ENCODE data around the gene GNE. TPM values are rescaled to one million over a fixed set of nuclear protein-coding genes. Genes with fewer than 3 reads are reported as not detected.
A peak's percentile ranks its signal among the peaks of the same experiment; 100 is the strongest.
"Not testable (repeated sequence)": the region's sequence is repeated elsewhere in the genome, so short reads cannot be mapped to it uniquely, and the experiment has no call there.

GNE gene
- total RNA-seq = 10 to 100 TPM; 14.8 to 15.8 TPM

- DNase-seq = peak; percentile 98
- H3K36me3 Mint-ChIP-seq (ENCODE audit: low read depth) = peaks cover 3% of the 10 kb centered on the region
- POLR2A ChIA-PET = interaction anchor here (0.6 to 1.1 kb wide), 3 partner anchors 11 to 1131 kb away, joined by 3 to 4 read pairs (median 3); partner anchors contain the start of gene CLTA
- H3K27me3 Mint-ChIP-seq = no peaks in the 10 kb centered on the region
- H3K27ac Mint-ChIP-seq = peak within 1 kb of the TSS; percentile 97
- CTCF ChIA-PET = interaction anchor here (0.9 to 1.0 kb wide), 3 partner anchors 69 to 259 kb away, joined by 3 read pairs; no protein-coding TSS in a partner anchor
- H3K4me1 Mint-ChIP-seq = peaks cover 19% of the 10 kb centered on the region
- peak within 1 kb of the TSS; percentile 97 for H3K4me3 Mint-ChIP-seq
- no peaks in the 10 kb centered on the region for H3K9me3 Mint-ChIP-seq
Measured at GRCh38 chr9:36258208-36258995, at the start of gene GNE. Gene GNE, minus strand, starts transcription at chr9:36258448. Its CDS starts 9,093 bp downstream, at chr9:36249355.

- H3K4me3 Mint-ChIP-seq = no peak overlapping the region
- H3K4me1 Mint-ChIP-seq = peaks cover 13% of the 10 kb centered on the region
- ChIA-PET POLR2A (interaction anchor here (0.7 kb wide), 1 partner anchor 235 kb away, joined by 4 read pairs; no protein-coding TSS in a partner anchor), CTCF (interaction anchor here (0.6 to 1.1 kb wide), 5 partner anchors 10 to 1393 kb away, joined by 3 to 4 read pairs (median 3); no protein-coding TSS in a partner anchor)
- DNase-seq = no peak
- H3K9me3 Mint-ChIP-seq = no peaks in the 10 kb centered on the region
- H3K27me3 Mint-ChIP-seq = no peaks in the 10 kb centered on the region
- H3K27ac Mint-ChIP-seq = peak overlapping the region; percentile 56
- peaks cover 3% of the 10 kb centered on the region for H3K36me3 Mint-ChIP-seq (ENCODE audit: low read depth)
Measured at GRCh38 chr9:36306471-36307306, 48.4 kb upstream of the GNE start.

GRCh38 chr9:36304366-36304765 lies 46.1 kb upstream of the GNE start:
- DNase-seq; H3K4me3 Mint-ChIP-seq; H3K36me3 Mint-ChIP-seq (ENCODE audit: low read depth); H3K27me3 Mint-ChIP-seq; H3K9me3 Mint-ChIP-seq; H3K27ac Mint-ChIP-seq: not testable (repeated sequence)
- POLR2A ChIA-PET = interaction anchor here (0.6 kb wide), 1 partner anchor 45 kb away, joined by 5 read pairs; no protein-coding TSS in a partner anchor
- CTCF ChIA-PET = interaction anchor here (0.7 kb wide), 2 partner anchors 40 to 1214 kb away, joined by 3 to 4 read pairs; no protein-coding TSS in a partner anchor
- peaks cover 13% of the 10 kb centered on the region for H3K4me1 Mint-ChIP-seq

- ChIA-PET CTCF (no interaction called here), POLR2A (interaction anchor here (0.6 kb wide), 1 partner anchor 18 kb away, joined by 4 read pairs; no protein-coding TSS in a partner anchor)
- Mint-ChIP-seq H3K27me3 (no peaks in the 10 kb centered on the region), H3K27ac (no peak overlapping the region), H3K4me1 (peaks cover 5% of the 10 kb centered on the region), H3K4me3 (no peak overlapping the region), H3K9me3 (no peaks in the 10 kb centered on the region), H3K36me3 (ENCODE audit: low read depth) (no peaks in the 10 kb centered on the region)
- no peak for DNase-seq
Measured at GRCh38 chr9:36301227-36301626, 43.0 kb upstream of the GNE start.

- no peak overlapping the region for H3K4me3 Mint-ChIP-seq
- no peaks in the 10 kb centered on the region for H3K9me3 Mint-ChIP-seq
- ChIA-PET POLR2A (no interaction called here), CTCF (no interaction called here)
- H3K36me3 Mint-ChIP-seq (ENCODE audit: low read depth) = no peaks in the 10 kb centered on the region
- no peaks in the 10 kb centered on the region for H3K27me3 Mint-ChIP-seq
- no peak overlapping the region for H3K27ac Mint-ChIP-seq
- DNase-seq = no peak
- no peaks in the 10 kb centered on the region for H3K4me1 Mint-ChIP-seq
Measured at GRCh38 chr9:36298566-36298965, 40.3 kb upstream of the GNE start.

- H3K4me3 Mint-ChIP-seq = no peak overlapping the region
- no peaks in the 10 kb centered on the region for H3K27me3 Mint-ChIP-seq
- H3K4me1 Mint-ChIP-seq = no peaks in the 10 kb centered on the region
- no peaks in the 10 kb centered on the region for H3K36me3 Mint-ChIP-seq (ENCODE audit: low read depth)
- H3K27ac Mint-ChIP-seq = no peak overlapping the region
- DNase-seq = no peak
- H3K9me3 Mint-ChIP-seq = no peaks in the 10 kb centered on the region
- ChIA-PET CTCF (no interaction called here), POLR2A (no interaction called here)
Measured at GRCh38 chr9:36297798-36298197, 39.5 kb upstream of the GNE start.

GRCh38 chr9:36294996-36295395 lies 36.7 kb upstream of the GNE start:
- H3K4me1 Mint-ChIP-seq; DNase-seq; H3K4me3 Mint-ChIP-seq; H3K9me3 Mint-ChIP-seq; POLR2A ChIA-PET; H3K27ac Mint-ChIP-seq; H3K27me3 Mint-ChIP-seq; H3K36me3 Mint-ChIP-seq (ENCODE audit: low read depth): not testable (repeated sequence)
- CTCF ChIA-PET = interaction anchor here (1.3 kb wide), 1 partner anchor 48 kb away, joined by 3 read pairs; no protein-coding TSS in a partner anchor

- no peak overlapping the region for H3K27ac Mint-ChIP-seq
- no peak overlapping the region for H3K4me3 Mint-ChIP-seq
- no peaks in the 10 kb centered on the region for H3K4me1 Mint-ChIP-seq
- DNase-seq = no peak
- POLR2A ChIA-PET = no interaction called here
- no peaks in the 10 kb centered on the region for H3K27me3 Mint-ChIP-seq
- CTCF ChIA-PET = no interaction called here
- H3K36me3 Mint-ChIP-seq (ENCODE audit: low read depth) = no peaks in the 10 kb centered on the region
- H3K9me3 Mint-ChIP-seq = no peaks in the 10 kb centered on the region
Measured at GRCh38 chr9:36293918-36294317, 35.7 kb upstream of the GNE start.

- Mint-ChIP-seq H3K27me3 (no peaks in the 10 kb centered on the region), H3K9me3 (no peaks in the 10 kb centered on the region), H3K4me1 (no peaks in the 10 kb centered on the region), H3K27ac (no peak overlapping the region), H3K36me3 (ENCODE audit: low read depth) (no peaks in the 10 kb centered on the region), H3K4me3 (no peak overlapping the region)
- DNase-seq = no peak
- CTCF ChIA-PET = no interaction called here
- POLR2A ChIA-PET = no interaction called here
Measured at GRCh38 chr9:36293171-36293570, 34.9 kb upstream of the GNE start.

GRCh38 chr9:36292641-36293040 lies 34.4 kb upstream of the GNE start:
- no peaks in the 10 kb centered on the region for H3K4me1 Mint-ChIP-seq
- CTCF ChIA-PET = interaction anchor here (0.7 kb wide), 1 partner anchor 214 kb away, joined by 3 read pairs; no protein-coding TSS in a partner anchor
- H3K36me3 Mint-ChIP-seq (ENCODE audit: low read depth) = no peaks in the 10 kb centered on the region
- DNase-seq = no peak
- no peaks in the 10 kb centered on the region for H3K27me3 Mint-ChIP-seq
- H3K9me3 Mint-ChIP-seq = no peaks in the 10 kb centered on the region
- POLR2A ChIA-PET = no interaction called here
- no peak overlapping the region for H3K27ac Mint-ChIP-seq
- H3K4me3 Mint-ChIP-seq = no peak overlapping the region

GRCh38 chr9:36290996-36291395 lies 32.7 kb upstream of the GNE start:
- no peak overlapping the region for H3K4me3 Mint-ChIP-seq
- H3K9me3 Mint-ChIP-seq = no peaks in the 10 kb centered on the region
- CTCF ChIA-PET = interaction anchor here (0.9 kb wide), 1 partner anchor 27 kb away, joined by 4 read pairs; no protein-coding TSS in a partner anchor

GRCh38 chr9:36289836-36290435 lies 31.7 kb upstream of the GNE start:
- no peaks in the 10 kb centered on the region for H3K27me3 Mint-ChIP-seq
- no peak overlapping the region for H3K4me3 Mint-ChIP-seq
- POLR2A ChIA-PET = no interaction called here
- no peaks in the 10 kb centered on the region for H3K4me1 Mint-ChIP-seq
- CTCF ChIA-PET = interaction anchor here (0.9 to 1.1 kb wide), 2 partner anchors 18 to 28 kb away, joined by 3 to 4 read pairs; no protein-coding TSS in a partner anchor
- H3K9me3 Mint-ChIP-seq = no peaks in the 10 kb centered on the region
- no peak for DNase-seq
- no peaks in the 10 kb centered on the region for H3K36me3 Mint-ChIP-seq (ENCODE audit: low read depth)
- no peak overlapping the region for H3K27ac Mint-ChIP-seq

More at GRCh38 chr9:36290996-36291395, 32.7 kb upstream of the GNE start:
- DNase-seq = no peak
- Mint-ChIP-seq H3K36me3 (ENCODE audit: low read depth) (no peaks in the 10 kb centered on the region), H3K27me3 (no peaks in the 10 kb centered on the region), H3K4me1 (no peaks in the 10 kb centered on the region), H3K27ac (no peak overlapping the region)
- POLR2A ChIA-PET = no interaction called here
